ENCODE results near the gene STK32B.

The STK32B gene

GRCh38 chr4:5217421-5217820 lies 166.1 kb downstream of the STK32B start:
- no peak overlapping the region for H3K4me3 ChIP-seq (replicated peaks; ENCODE audit: low read depth, low read length)
- TF ChIP-seq CTCF (IDR thresholded peaks at IDR 0.05; ENCODE audit: low read length, missing control alignments), result no peak
- DNase-seq (ENCODE audit: low read depth), result no peak

GRCh38 chr4:5218376-5219069 lies 167.2 kb downstream of the STK32B start:
- no peak overlapping the region for H3K4me3 ChIP-seq (replicated peaks; ENCODE audit: low read depth, low read length)
- no peak for DNase-seq (ENCODE audit: low read depth)
- TF ChIP-seq CTCF (IDR thresholded peaks at IDR 0.05; ENCODE audit: low read length, missing control alignments), result no peak

DNA sequence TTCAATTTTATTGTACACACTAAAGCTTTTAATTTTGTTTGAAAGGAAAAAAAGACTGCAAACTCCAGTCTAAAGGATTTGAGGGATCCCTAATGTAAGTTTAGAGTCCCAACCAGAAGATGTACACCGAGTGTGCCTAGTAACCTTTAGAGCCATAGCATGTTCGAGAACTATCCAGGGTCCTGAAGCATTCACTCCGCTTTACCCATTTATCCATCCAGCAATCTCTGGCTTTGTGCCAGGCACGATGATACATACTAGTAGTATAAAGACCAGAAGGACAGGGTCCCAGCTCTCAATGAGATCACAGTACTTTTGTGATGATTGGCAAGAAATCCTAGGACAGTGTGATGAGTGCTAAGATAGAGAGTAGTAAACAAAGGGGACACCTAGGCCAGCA lies 168.7 kb downstream of the STK32B start:
- DNase-seq (ENCODE audit: low read depth), result peak; percentile 4
- TF ChIP-seq CTCF (IDR thresholded peaks at IDR 0.05; ENCODE audit: low read length, missing control alignments), result no peak
- H3K4me3 ChIP-seq (replicated peaks; ENCODE audit: low read depth, low read length), result no peak overlapping the region

DNA sequence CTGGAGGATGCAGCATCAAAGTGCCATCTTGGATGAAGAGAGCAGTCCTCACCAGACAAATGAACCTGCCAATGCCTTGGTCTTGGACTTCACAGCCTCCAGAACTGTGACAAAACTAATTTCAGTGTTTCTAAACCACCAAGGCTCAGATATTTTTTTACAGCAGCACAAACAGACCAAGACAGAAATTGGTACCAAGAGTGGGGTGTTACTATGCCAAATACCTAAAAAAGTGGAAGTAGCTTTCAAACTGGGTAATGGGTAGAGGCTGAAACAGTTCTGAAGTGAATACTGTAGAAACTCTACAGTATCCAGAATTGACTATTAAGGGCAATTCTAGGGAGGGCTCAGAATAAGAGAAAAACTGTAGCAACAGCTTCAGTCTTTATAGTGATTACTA lies 170.8 kb downstream of the STK32B start:
- DNase-seq (ENCODE audit: low read depth), result no peak
- no peak for TF ChIP-seq CTCF (IDR thresholded peaks at IDR 0.05; ENCODE audit: low read length, missing control alignments)
- H3K4me3 ChIP-seq (replicated peaks; ENCODE audit: low read depth, low read length), result no peak overlapping the region

GRCh38 chr4:5222951-5223350 lies 171.7 kb downstream of the STK32B start:
- no peak overlapping the region for H3K4me3 ChIP-seq (replicated peaks; ENCODE audit: low read depth, low read length)
- no peak for DNase-seq (ENCODE audit: low read depth)
- no peak for TF ChIP-seq CTCF (IDR thresholded peaks at IDR 0.05; ENCODE audit: low read length, missing control alignments)

- TF ChIP-seq CTCF (IDR thresholded peaks at IDR 0.05; ENCODE audit: low read length, missing control alignments), result no peak
- DNase-seq (ENCODE audit: low read depth), result no peak
- H3K4me3 ChIP-seq (replicated peaks; ENCODE audit: low read depth, low read length), result no peak overlapping the region
Observed at GRCh38 chr4:5224340-5224739, 173.1 kb downstream of the STK32B start.

- TF ChIP-seq CTCF (IDR thresholded peaks at IDR 0.05; ENCODE audit: low read length, missing control alignments), result no peak
- DNase-seq (ENCODE audit: low read depth), result no peak
Observed at GRCh38 chr4:5232549-5232948, 181.3 kb downstream of the STK32B start.

More at GRCh38 chr4:5232549-5232948, 181.3 kb downstream of the STK32B start:
- no peak overlapping the region for H3K4me3 ChIP-seq (replicated peaks; ENCODE audit: low read depth, low read length)
